IPS-18c (cell line): ENCODE results near the gene RNLS.
"Not testable (repeated sequence)": the region's sequence is repeated elsewhere in the genome, so short reads cannot be mapped to it uniquely, and the experiment has no call there.

Experiments
- H3K4me3 ChIP-seq: 2 replicates; pipeline ENCODE4 v1.7.0; 2013; ENCODE audit warnings: low read depth, mild to moderate bottlenecking, low read length, moderate library complexity; ENCODE audit not compliant: insufficient read depth
- H3K9me3 ChIP-seq: one replicate; pipeline ENCODE4 v1.6.1; 2013; ENCODE audit warnings: mild to moderate bottlenecking, low read length, moderate library complexity; ENCODE audit not compliant: control insufficient read depth, insufficient read depth

RNLS gene

GRCh38 chr10:88505265-88505664 lies 77.9 kb downstream of the RNLS start:
- H3K4me3 ChIP-seq: no peak overlapping the region
- H3K9me3 ChIP-seq: no peaks in the 10 kb centered on the region

GRCh38 chr10:88500656-88501055 lies 82.5 kb downstream of the RNLS start:
- Histone ChIP-seq H3K4me3 (no peak overlapping the region), H3K9me3 (no peaks in the 10 kb centered on the region)

- Histone ChIP-seq H3K4me3 (no peak overlapping the region), H3K9me3 (no peaks in the 10 kb centered on the region)
Observed at GRCh38 chr10:88499569-88500470, 83.3 kb downstream of the RNLS start.

- Histone ChIP-seq H3K4me3 (no peak overlapping the region), H3K9me3 (no peaks in the 10 kb centered on the region)
Observed at GRCh38 chr10:88497913-88498312, 85.2 kb downstream of the RNLS start.

- H3K4me3 ChIP-seq: no peak overlapping the region
- no peaks in the 10 kb centered on the region for H3K9me3 ChIP-seq
Observed at GRCh38 chr10:88494537-88494936, 88.6 kb downstream of the RNLS start.

- Histone ChIP-seq H3K4me3 (no peak overlapping the region), H3K9me3 (no peaks in the 10 kb centered on the region)
Observed at GRCh38 chr10:88493691-88494483, 89.2 kb downstream of the RNLS start.

- Histone ChIP-seq H3K9me3 (no peaks in the 10 kb centered on the region), H3K4me3 (no peak overlapping the region)
Observed at GRCh38 chr10:88491314-88491713, 91.8 kb downstream of the RNLS start.

- Histone ChIP-seq H3K9me3 (no peaks in the 10 kb centered on the region), H3K4me3 (no peak overlapping the region)
Observed at GRCh38 chr10:88490231-88490980, 92.7 kb downstream of the RNLS start.

- Histone ChIP-seq H3K9me3 (no peaks in the 10 kb centered on the region), H3K4me3 (no peak overlapping the region)
Observed at GRCh38 chr10:88489107-88489506, 94.0 kb downstream of the RNLS start.

- H3K4me3 ChIP-seq: not testable (repeated sequence)
Observed at GRCh38 chr10:88486816-88487215, 96.3 kb downstream of the RNLS start.

GRCh38 chr10:88482220-88482619 lies 100.9 kb downstream of the RNLS start:
- no peak overlapping the region for H3K4me3 ChIP-seq

More at GRCh38 chr10:88486816-88487215, 96.3 kb downstream of the RNLS start:
- H3K9me3 ChIP-seq: not testable (repeated sequence)

GRCh38 chr10:88478256-88478655 lies 104.9 kb downstream of the RNLS start:
- Histone ChIP-seq H3K4me3 (no peak overlapping the region), H3K9me3 (no peaks in the 10 kb centered on the region)

More at GRCh38 chr10:88482220-88482619, 100.9 kb downstream of the RNLS start:
- no peaks in the 10 kb centered on the region for H3K9me3 ChIP-seq

GRCh38 chr10:88477343-88478085 lies 105.6 kb downstream of the RNLS start:
- no peaks in the 10 kb centered on the region for H3K9me3 ChIP-seq
- H3K4me3 ChIP-seq: no peak overlapping the region

- Histone ChIP-seq H3K9me3 (peaks cover 3% of the 10 kb centered on the region), H3K4me3 (no peak overlapping the region)
Observed at GRCh38 chr10:88474884-88475844, 108.0 kb downstream of the RNLS start.

GRCh38 chr10:88473989-88474883 lies 108.9 kb downstream of the RNLS start:
- H3K9me3 ChIP-seq: peaks cover 3% of the 10 kb centered on the region
- H3K4me3 ChIP-seq: no peak overlapping the region
